ENCODE results near the gene ANKRD13B. TPM values are rescaled to one million over a fixed set of nuclear protein-coding genes. Genes with fewer than 3 reads are reported as not detected.

Gene ANKRD13B
- total and polyA plus RNA-seq, 2 of the 13 experiments (the other 11 are each of a cell fraction or from before 2014, with no cell fraction given), result 1.7 to 1.8 TPM

- 0 out of 2 replicates have a peak, but pooled peaks have one; percentile 24 for TF ChIP-seq SMYD3 (CRISPR knock-in tag; IDR thresholded peaks at IDR 0.05)
- TF ChIP-seq CBFB (CRISPR knock-in tag; IDR thresholded peaks at IDR 0.05), result no peak
- TF ChIP-seq, protein P1, sequence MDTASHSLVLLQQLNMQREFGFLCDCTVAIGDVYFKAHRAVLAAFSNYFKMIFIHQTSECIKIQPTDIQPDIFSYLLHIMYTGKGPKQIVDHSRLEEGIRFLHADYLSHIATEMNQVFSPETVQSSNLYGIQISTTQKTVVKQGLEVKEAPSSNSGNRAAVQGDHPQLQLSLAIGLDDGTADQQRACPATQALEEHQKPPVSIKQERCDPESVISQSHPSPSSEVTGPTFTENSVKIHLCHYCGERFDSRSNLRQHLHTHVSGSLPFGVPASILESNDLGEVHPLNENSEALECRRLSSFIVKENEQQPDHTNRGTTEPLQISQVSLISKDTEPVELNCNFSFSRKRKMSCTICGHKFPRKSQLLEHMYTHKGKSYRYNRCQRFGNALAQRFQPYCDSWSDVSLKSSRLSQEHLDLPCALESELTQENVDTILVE (CRISPR knock-in tag; IDR thresholded peaks at IDR 0.05), result 0 out of 2 replicates have a peak, but pooled peaks have one; percentile 64
- 0 out of 2 replicates have a peak, but pooled peaks have one; percentile 51 for TF ChIP-seq HMGXB3 (CRISPR knock-in tag; IDR thresholded peaks at IDR 0.05; ENCODE audit: borderline replicate concordance)
- TF ChIP-seq, protein P2, sequence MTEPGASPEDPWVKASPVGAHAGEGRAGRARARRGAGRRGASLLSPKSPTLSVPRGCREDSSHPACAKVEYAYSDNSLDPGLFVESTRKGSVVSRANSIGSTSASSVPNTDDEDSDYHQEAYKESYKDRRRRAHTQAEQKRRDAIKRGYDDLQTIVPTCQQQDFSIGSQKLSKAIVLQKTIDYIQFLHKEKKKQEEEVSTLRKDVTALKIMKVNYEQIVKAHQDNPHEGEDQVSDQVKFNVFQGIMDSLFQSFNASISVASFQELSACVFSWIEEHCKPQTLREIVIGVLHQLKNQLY (CRISPR knock-in tag; IDR thresholded peaks at IDR 0.05), result peak; percentile 24; the same call in 1 of the 2 replicates
- 0 out of 2 replicates have a peak, but pooled peaks have one; percentile 31 for TF ChIP-seq CREM (IDR thresholded peaks at IDR 0.05)
- TF ChIP-seq CREM (CRISPR knock-in tag; IDR thresholded peaks at IDR 0.05), result no peak
- TF ChIP-seq ZNF431 (CRISPR knock-in tag; IDR thresholded peaks at IDR 0.05; ENCODE audit: borderline replicate concordance, low read depth), result no peak
- TF ChIP-seq MXD4 (CRISPR knock-in tag; IDR thresholded peaks at IDR 0.05), result 0 out of 2 replicates have a peak, but pooled peaks have one; percentile 50
- TF ChIP-seq ZFY (CRISPR knock-in tag; IDR thresholded peaks at IDR 0.05), result 0 out of 2 replicates have a peak, but pooled peaks have one; percentile 22
- peak; percentile 56; the same call in 1 of the 2 replicates for TF ChIP-seq ZNF331 (CRISPR knock-in tag; IDR thresholded peaks at IDR 0.05)
- TF ChIP-seq HMG20B (CRISPR knock-in tag; conservative IDR thresholded peaks at IDR 0.05), result peak; percentile 16; the same call in 1 of the 2 replicates
- TF ChIP-seq RXRB (CRISPR knock-in tag; IDR thresholded peaks at IDR 0.05; ENCODE audit: borderline replicate concordance), result peak; percentile 73
- TF ChIP-seq, protein P3, sequence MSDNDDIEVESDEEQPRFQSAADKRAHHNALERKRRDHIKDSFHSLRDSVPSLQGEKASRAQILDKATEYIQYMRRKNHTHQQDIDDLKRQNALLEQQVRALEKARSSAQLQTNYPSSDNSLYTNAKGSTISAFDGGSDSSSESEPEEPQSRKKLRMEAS (IDR thresholded peaks at IDR 0.05), result peak; percentile 67
- 0 out of 2 replicates have a peak, but pooled peaks have one; percentile 37 for TF ChIP-seq ZNF644 (CRISPR knock-in tag; IDR thresholded peaks at IDR 0.05; ENCODE audit: low read depth)
- peak; percentile 60; the same call in 1 of the 2 replicates for TF ChIP-seq HMG20A (CRISPR knock-in tag; IDR thresholded peaks at IDR 0.05; ENCODE audit: borderline replicate concordance)
- peak; percentile 27; the same call in 1 of the 2 replicates for TF ChIP-seq MNT (IDR thresholded peaks at IDR 0.05)
- peak; percentile 72; the same call in 1 of the 2 replicates for TF ChIP-seq FOXP4 (CRISPR knock-in tag; IDR thresholded peaks at IDR 0.05)
- TF ChIP-seq, protein P4, sequence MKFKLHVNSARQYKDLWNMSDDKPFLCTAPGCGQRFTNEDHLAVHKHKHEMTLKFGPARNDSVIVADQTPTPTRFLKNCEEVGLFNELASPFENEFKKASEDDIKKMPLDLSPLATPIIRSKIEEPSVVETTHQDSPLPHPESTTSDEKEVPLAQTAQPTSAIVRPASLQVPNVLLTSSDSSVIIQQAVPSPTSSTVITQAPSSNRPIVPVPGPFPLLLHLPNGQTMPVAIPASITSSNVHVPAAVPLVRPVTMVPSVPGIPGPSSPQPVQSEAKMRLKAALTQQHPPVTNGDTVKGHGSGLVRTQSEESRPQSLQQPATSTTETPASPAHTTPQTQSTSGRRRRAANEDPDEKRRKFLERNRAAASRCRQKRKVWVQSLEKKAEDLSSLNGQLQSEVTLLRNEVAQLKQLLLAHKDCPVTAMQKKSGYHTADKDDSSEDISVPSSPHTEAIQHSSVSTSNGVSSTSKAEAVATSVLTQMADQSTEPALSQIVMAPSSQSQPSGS (CRISPR knock-in tag; IDR thresholded peaks at IDR 0.05), result peak; percentile 33; the same call in 1 of the 2 replicates
- TF ChIP-seq MIXL1 (CRISPR knock-in tag; IDR thresholded peaks at IDR 0.05), result peak; percentile 77; the same call in 1 of the 2 replicates
Observed at GRCh38 chr17:29555840-29556239, 37.1 kb upstream of the ANKRD13B start (continued).

Data from HepG2 (cell line).